ENCODE results near the gene FBL.
A peak's percentile ranks its signal among the peaks of the same experiment; 100 is the strongest.

Gene FBL

GRCh38 chr19:39831679-39832078 is 14.5 kb downstream of the FBL start:
- Histone ChIP-seq H3K36me3 (ENCODE audit: insufficient read depth, low read length) (peaks cover 55% of the 10 kb centered on the region; the same call in 1 of the 2 replicates), H3F3A (ENCODE audit: low read depth) (0 out of 2 replicates have a peak, but pooled peaks cover 3% of the 10 kb centered on the region), H3K9me3 (ENCODE audit: insufficient read depth, low read depth, low read length) (no peaks in the 10 kb centered on the region), H3K9me2 (replicated peaks; ENCODE audit: low read depth, low read length) (no peaks in the 10 kb centered on the region), H3K4me1 (ENCODE audit: insufficient read depth, low read length, poor library complexity, severe bottlenecking) (peaks cover 13% of the 10 kb centered on the region), H3K27me3 (ENCODE audit: insufficient read depth, low read length, poor library complexity, severe bottlenecking) (no peaks in the 10 kb centered on the region), H3K4me3 (ENCODE audit: low read length, poor library complexity, severe bottlenecking) (peak overlapping the region; percentile 79), H3K4me2 (ENCODE audit: low read depth, low read length, poor library complexity, severe bottlenecking) (peak overlapping the region; percentile 78), H2AFZ (ENCODE audit: low read length) (no peak overlapping the region), H3K9ac (ENCODE audit: low read depth, low read length, poor library complexity, severe bottlenecking) (no peak overlapping the region), H4K20me1 (ENCODE audit: insufficient read depth, low read length, poor library complexity, severe bottlenecking) (no peaks in the 10 kb centered on the region), H3K79me2 (ENCODE audit: insufficient read depth, low read length) (peaks cover 21% of the 10 kb centered on the region; the same call in 1 of the 2 replicates)
- TF ChIP-seq, protein P1, sequence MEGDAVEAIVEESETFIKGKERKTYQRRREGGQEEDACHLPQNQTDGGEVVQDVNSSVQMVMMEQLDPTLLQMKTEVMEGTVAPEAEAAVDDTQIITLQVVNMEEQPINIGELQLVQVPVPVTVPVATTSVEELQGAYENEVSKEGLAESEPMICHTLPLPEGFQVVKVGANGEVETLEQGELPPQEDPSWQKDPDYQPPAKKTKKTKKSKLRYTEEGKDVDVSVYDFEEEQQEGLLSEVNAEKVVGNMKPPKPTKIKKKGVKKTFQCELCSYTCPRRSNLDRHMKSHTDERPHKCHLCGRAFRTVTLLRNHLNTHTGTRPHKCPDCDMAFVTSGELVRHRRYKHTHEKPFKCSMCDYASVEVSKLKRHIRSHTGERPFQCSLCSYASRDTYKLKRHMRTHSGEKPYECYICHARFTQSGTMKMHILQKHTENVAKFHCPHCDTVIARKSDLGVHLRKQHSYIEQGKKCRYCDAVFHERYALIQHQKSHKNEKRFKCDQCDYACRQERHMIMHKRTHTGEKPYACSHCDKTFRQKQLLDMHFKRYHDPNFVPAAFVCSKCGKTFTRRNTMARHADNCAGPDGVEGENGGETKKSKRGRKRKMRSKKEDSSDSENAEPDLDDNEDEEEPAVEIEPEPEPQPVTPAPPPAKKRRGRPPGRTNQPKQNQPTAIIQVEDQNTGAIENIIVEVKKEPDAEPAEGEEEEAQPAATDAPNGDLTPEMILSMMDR (conservative IDR thresholded peaks at IDR 0.05; ENCODE audit: low read length) = no peak
- no peak for TF ChIP-seq EZH2phosphoT487 (IDR thresholded peaks at IDR 0.05; ENCODE audit: borderline replicate concordance)

GRCh38 chr19:39830847-39831246 is 15.3 kb downstream of the FBL start:
- no peaks in the 10 kb centered on the region for H3K27me3 ChIP-seq (ENCODE audit: insufficient read depth, low read length, poor library complexity, severe bottlenecking)
- peak overlapping the region; percentile 78 for H3K4me2 ChIP-seq (ENCODE audit: low read depth, low read length, poor library complexity, severe bottlenecking)
- H4K20me1 ChIP-seq (ENCODE audit: insufficient read depth, low read length, poor library complexity, severe bottlenecking) = no peaks in the 10 kb centered on the region
- no peaks in the 10 kb centered on the region for H3K9me3 ChIP-seq (ENCODE audit: insufficient read depth, low read depth, low read length)
- no peak overlapping the region for H3K4me3 ChIP-seq (ENCODE audit: low read length, poor library complexity, severe bottlenecking)
- TF ChIP-seq, protein P1 (conservative IDR thresholded peaks at IDR 0.05; ENCODE audit: low read length) = no peak
- no peak for TF ChIP-seq EZH2phosphoT487 (IDR thresholded peaks at IDR 0.05; ENCODE audit: borderline replicate concordance)
- no peak overlapping the region for H3K9ac ChIP-seq (ENCODE audit: low read depth, low read length, poor library complexity, severe bottlenecking)
- H3F3A ChIP-seq (ENCODE audit: low read depth) = 0 out of 2 replicates have a peak, but pooled peaks cover 3% of the 10 kb centered on the region
- H3K79me2 ChIP-seq (ENCODE audit: insufficient read depth, low read length) = peaks cover 21% of the 10 kb centered on the region; the same call in 1 of the 2 replicates
- H2AFZ ChIP-seq (ENCODE audit: low read length) = no peak overlapping the region
- peaks cover 13% of the 10 kb centered on the region for H3K4me1 ChIP-seq (ENCODE audit: insufficient read depth, low read length, poor library complexity, severe bottlenecking)
- peaks cover 52% of the 10 kb centered on the region; the same call in 1 of the 2 replicates for H3K36me3 ChIP-seq (ENCODE audit: insufficient read depth, low read length)
- no peaks in the 10 kb centered on the region for H3K9me2 ChIP-seq (replicated peaks; ENCODE audit: low read depth, low read length)

GRCh38 chr19:39830406-39830805 is 15.8 kb downstream of the FBL start:
- H3K4me2 ChIP-seq (ENCODE audit: low read depth, low read length, poor library complexity, severe bottlenecking) = no peak overlapping the region
- no peak overlapping the region for H2AFZ ChIP-seq (ENCODE audit: low read length)
- TF ChIP-seq EZH2phosphoT487 (IDR thresholded peaks at IDR 0.05; ENCODE audit: borderline replicate concordance) = no peak
- H3K27me3 ChIP-seq (ENCODE audit: insufficient read depth, low read length, poor library complexity, severe bottlenecking) = no peaks in the 10 kb centered on the region
- no peak overlapping the region for H3K4me3 ChIP-seq (ENCODE audit: low read length, poor library complexity, severe bottlenecking)
- H3K9me3 ChIP-seq (ENCODE audit: insufficient read depth, low read depth, low read length) = no peaks in the 10 kb centered on the region
- H3K9me2 ChIP-seq (replicated peaks; ENCODE audit: low read depth, low read length) = no peaks in the 10 kb centered on the region
- H4K20me1 ChIP-seq (ENCODE audit: insufficient read depth, low read length, poor library complexity, severe bottlenecking) = no peaks in the 10 kb centered on the region
- H3K4me1 ChIP-seq (ENCODE audit: insufficient read depth, low read length, poor library complexity, severe bottlenecking) = peaks cover 13% of the 10 kb centered on the region
- H3K36me3 ChIP-seq (ENCODE audit: insufficient read depth, low read length) = peaks cover 48% of the 10 kb centered on the region; the same call in 1 of the 2 replicates
- 0 out of 2 replicates have a peak, but pooled peaks cover 3% of the 10 kb centered on the region for H3F3A ChIP-seq (ENCODE audit: low read depth)
- peaks cover 21% of the 10 kb centered on the region; the same call in 1 of the 2 replicates for H3K79me2 ChIP-seq (ENCODE audit: insufficient read depth, low read length)
- no peak overlapping the region for H3K9ac ChIP-seq (ENCODE audit: low read depth, low read length, poor library complexity, severe bottlenecking)
